ENCODE measurements around the gene SSTR4.

The SSTR4 gene

GRCh38 chr20:23059846-23060245, 24.7 kb downstream of the SSTR4 start:
- no peak for DNase-seq (ENCODE audit: insufficient read length, low spot score)
- FAIRE-seq = no peak
- TF ChIP-seq SPI1 (IDR thresholded peaks at IDR 0.05; ENCODE audit: low read depth, low read length) = no peak
- no peak for TF ChIP-seq POU2F2 (IDR thresholded peaks at IDR 0.05; ENCODE audit: low read depth, low read length)
- no peak for TF ChIP-seq POLR2AphosphoS5 (IDR thresholded peaks at IDR 0.05; ENCODE audit: low read depth, low read length)
- no peak for TF ChIP-seq PAX5 (IDR thresholded peaks at IDR 0.05; ENCODE audit: insufficient read depth, low read length, severe bottlenecking)

DNA sequence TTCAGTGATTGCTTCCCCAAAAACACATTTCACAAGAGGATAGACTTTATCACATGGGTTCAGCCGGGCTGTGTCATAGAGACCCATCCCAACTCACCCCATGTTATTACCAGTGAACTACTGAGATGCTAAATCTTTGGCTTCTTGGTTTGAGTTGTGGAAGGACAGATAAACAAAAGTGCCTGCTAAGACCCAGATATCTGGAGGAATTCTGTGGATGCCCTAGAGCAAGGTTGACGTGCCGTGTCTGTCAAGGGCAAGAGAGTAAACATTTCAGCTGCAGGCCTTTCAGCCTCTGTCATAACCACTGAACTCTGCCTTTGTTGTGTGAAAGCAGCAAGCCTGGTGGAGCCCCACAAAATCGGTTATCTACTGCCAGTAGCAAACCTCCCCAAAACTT, 25.5 kb downstream of the SSTR4 start:
- DNase-seq (ENCODE audit: insufficient read length, low spot score) = no peak
- no peak for TF ChIP-seq TAF1 (IDR thresholded peaks at IDR 0.05; ENCODE audit: low read depth, low read length)
- TF ChIP-seq PAX5 (IDR thresholded peaks at IDR 0.05; ENCODE audit: insufficient read depth, low read length, severe bottlenecking) = no peak
- no peak for TF ChIP-seq POU2F2 (IDR thresholded peaks at IDR 0.05; ENCODE audit: low read depth, low read length)
- TF ChIP-seq POLR2AphosphoS5 (IDR thresholded peaks at IDR 0.05; ENCODE audit: low read depth, low read length) = no peak
- no peak for TF ChIP-seq SPI1 (IDR thresholded peaks at IDR 0.05; ENCODE audit: low read depth, low read length)
- no peak for TF ChIP-seq POLR2A (IDR thresholded peaks at IDR 0.05; ENCODE audit: low read depth, low read length)

GRCh38 chr20:23061262-23061661, 26.1 kb downstream of the SSTR4 start:
- no peak for FAIRE-seq
- no peak for DNase-seq (ENCODE audit: insufficient read length, low spot score)
- TF ChIP-seq TAF1 (IDR thresholded peaks at IDR 0.05; ENCODE audit: low read depth, low read length) (no peak), POLR2A (IDR thresholded peaks at IDR 0.05; ENCODE audit: low read depth, low read length) (no peak), POLR2AphosphoS5 (IDR thresholded peaks at IDR 0.05; ENCODE audit: low read depth, low read length) (no peak), POU2F2 (IDR thresholded peaks at IDR 0.05; ENCODE audit: low read depth, low read length) (no peak), SPI1 (IDR thresholded peaks at IDR 0.05; ENCODE audit: low read depth, low read length) (no peak), PAX5 (IDR thresholded peaks at IDR 0.05; ENCODE audit: insufficient read depth, low read length, severe bottlenecking) (no peak)

More for the DNA sequence above, 25.5 kb downstream of the SSTR4 start:
- FAIRE-seq = no peak

DNA sequence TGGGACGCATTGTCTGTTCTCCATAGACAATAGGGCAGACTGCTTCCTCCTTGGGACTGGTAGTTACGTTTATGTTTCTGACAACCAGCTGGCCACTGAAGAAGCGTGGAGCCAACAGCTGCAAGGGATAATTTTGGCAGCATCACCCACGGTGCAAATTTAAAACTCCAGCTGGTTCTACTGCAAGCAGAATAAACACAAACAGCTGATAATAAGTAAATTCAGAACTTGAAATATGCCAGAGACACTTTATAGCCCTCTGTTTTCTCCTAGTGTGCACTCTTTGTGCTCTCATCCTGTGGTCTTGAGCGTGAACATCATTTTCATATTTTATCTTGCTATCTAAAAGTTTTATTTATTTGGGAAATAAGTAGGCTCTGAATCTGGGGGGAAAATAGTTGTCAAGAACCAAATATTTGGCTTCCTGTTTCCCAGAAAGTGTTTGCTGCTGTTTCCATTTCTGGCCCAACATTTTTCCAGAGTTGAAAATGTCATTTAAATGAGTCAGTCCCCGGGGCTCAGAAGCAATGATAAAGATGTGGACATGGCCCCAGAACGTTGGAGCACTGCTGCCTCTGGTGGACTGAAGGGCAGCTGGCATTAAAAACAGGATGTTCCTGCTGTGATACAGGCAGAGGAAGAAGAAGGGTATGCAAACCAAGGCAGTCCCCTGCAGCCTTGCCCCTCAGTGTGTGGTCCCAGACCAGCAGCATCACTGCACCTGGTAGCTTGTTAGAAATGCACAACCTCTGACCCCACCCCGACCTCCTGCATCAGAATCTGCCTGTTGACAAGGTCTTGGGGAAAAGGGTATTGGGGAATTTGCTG, 26.8 kb downstream of the SSTR4 start:
- FAIRE-seq = no peak

GRCh38 chr20:23062632-23063031, 27.5 kb downstream of the SSTR4 start:
- DNase-seq (ENCODE audit: insufficient read length, low spot score) (no peak), FAIRE-seq (no peak)
- no peak for TF ChIP-seq POU2F2 (IDR thresholded peaks at IDR 0.05; ENCODE audit: low read depth, low read length)
- no peak for TF ChIP-seq TAF1 (IDR thresholded peaks at IDR 0.05; ENCODE audit: low read depth, low read length)
- TF ChIP-seq SPI1 (IDR thresholded peaks at IDR 0.05; ENCODE audit: low read depth, low read length) = no peak
- no peak for TF ChIP-seq POLR2AphosphoS5 (IDR thresholded peaks at IDR 0.05; ENCODE audit: low read depth, low read length)
- no peak for TF ChIP-seq PAX5 (IDR thresholded peaks at IDR 0.05; ENCODE audit: insufficient read depth, low read length, severe bottlenecking)
- TF ChIP-seq POLR2A (IDR thresholded peaks at IDR 0.05; ENCODE audit: low read depth, low read length) = no peak

More for the DNA sequence above, 26.8 kb downstream of the SSTR4 start:
- DNase-seq (ENCODE audit: insufficient read length, low spot score) = no peak
- TF ChIP-seq TAF1 (IDR thresholded peaks at IDR 0.05; ENCODE audit: low read depth, low read length) (no peak), POU2F2 (IDR thresholded peaks at IDR 0.05; ENCODE audit: low read depth, low read length) (no peak), POLR2A (IDR thresholded peaks at IDR 0.05; ENCODE audit: low read depth, low read length) (no peak), POLR2AphosphoS5 (IDR thresholded peaks at IDR 0.05; ENCODE audit: low read depth, low read length) (no peak), PAX5 (IDR thresholded peaks at IDR 0.05; ENCODE audit: insufficient read depth, low read length, severe bottlenecking) (no peak), SPI1 (IDR thresholded peaks at IDR 0.05; ENCODE audit: low read depth, low read length) (no peak)

DNA sequence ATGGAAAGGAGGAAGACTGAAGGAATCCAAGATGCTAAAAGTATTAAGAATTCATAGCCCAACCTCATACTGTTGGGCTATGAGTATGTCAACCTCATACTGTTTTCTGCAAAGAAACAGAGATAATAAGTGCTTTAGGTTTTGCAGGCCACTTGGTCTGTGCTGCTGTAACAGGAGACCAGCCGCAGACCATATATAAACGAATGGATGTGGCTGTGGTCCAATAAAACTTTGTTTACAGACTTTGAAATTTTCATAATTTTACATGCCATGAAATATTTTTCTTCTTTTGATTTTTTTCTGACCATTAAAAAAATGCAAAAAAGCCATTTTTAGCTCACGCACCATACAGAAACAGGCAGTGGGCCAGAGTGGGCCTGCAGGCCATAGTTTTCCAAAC, 28.1 kb downstream of the SSTR4 start:
- DNase-seq (ENCODE audit: insufficient read length, low spot score) (no peak), FAIRE-seq (no peak)
- no peak for TF ChIP-seq POU2F2 (IDR thresholded peaks at IDR 0.05; ENCODE audit: low read depth, low read length)
- TF ChIP-seq POLR2AphosphoS5 (IDR thresholded peaks at IDR 0.05; ENCODE audit: low read depth, low read length) = no peak
- no peak for TF ChIP-seq PAX5 (IDR thresholded peaks at IDR 0.05; ENCODE audit: insufficient read depth, low read length, severe bottlenecking)
- TF ChIP-seq POLR2A (IDR thresholded peaks at IDR 0.05; ENCODE audit: low read depth, low read length) = no peak
- TF ChIP-seq TAF1 (IDR thresholded peaks at IDR 0.05; ENCODE audit: low read depth, low read length) = no peak
- TF ChIP-seq SPI1 (IDR thresholded peaks at IDR 0.05; ENCODE audit: low read depth, low read length) = no peak

DNA sequence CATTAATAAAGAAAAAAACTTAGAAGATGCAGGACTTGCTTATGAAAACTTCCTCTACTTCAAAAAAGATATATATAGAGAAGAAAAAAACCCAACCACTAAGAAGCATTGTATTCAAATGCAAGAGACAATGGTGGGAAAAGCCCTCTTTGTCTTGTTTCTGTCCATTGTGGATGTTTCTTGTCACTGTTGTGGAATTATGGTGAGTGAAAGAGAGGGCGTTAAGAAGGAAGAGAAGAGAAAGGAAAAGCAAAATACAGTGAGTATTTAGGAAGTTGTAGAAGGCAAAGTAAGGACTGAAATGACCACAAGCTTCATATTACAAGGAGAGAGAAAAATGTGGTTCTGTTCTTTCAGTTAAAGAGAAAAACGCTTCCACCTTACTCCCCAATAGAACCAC, 28.5 kb downstream of the SSTR4 start:
- DNase-seq (ENCODE audit: insufficient read length, low spot score) (no peak), FAIRE-seq (no peak)
- TF ChIP-seq POU2F2 (IDR thresholded peaks at IDR 0.05; ENCODE audit: low read depth, low read length) (no peak), SPI1 (IDR thresholded peaks at IDR 0.05; ENCODE audit: low read depth, low read length) (no peak), POLR2AphosphoS5 (IDR thresholded peaks at IDR 0.05; ENCODE audit: low read depth, low read length) (no peak), PAX5 (IDR thresholded peaks at IDR 0.05; ENCODE audit: insufficient read depth, low read length, severe bottlenecking) (no peak), TAF1 (IDR thresholded peaks at IDR 0.05; ENCODE audit: low read depth, low read length) (no peak), POLR2A (IDR thresholded peaks at IDR 0.05; ENCODE audit: low read depth, low read length) (no peak)

DNA sequence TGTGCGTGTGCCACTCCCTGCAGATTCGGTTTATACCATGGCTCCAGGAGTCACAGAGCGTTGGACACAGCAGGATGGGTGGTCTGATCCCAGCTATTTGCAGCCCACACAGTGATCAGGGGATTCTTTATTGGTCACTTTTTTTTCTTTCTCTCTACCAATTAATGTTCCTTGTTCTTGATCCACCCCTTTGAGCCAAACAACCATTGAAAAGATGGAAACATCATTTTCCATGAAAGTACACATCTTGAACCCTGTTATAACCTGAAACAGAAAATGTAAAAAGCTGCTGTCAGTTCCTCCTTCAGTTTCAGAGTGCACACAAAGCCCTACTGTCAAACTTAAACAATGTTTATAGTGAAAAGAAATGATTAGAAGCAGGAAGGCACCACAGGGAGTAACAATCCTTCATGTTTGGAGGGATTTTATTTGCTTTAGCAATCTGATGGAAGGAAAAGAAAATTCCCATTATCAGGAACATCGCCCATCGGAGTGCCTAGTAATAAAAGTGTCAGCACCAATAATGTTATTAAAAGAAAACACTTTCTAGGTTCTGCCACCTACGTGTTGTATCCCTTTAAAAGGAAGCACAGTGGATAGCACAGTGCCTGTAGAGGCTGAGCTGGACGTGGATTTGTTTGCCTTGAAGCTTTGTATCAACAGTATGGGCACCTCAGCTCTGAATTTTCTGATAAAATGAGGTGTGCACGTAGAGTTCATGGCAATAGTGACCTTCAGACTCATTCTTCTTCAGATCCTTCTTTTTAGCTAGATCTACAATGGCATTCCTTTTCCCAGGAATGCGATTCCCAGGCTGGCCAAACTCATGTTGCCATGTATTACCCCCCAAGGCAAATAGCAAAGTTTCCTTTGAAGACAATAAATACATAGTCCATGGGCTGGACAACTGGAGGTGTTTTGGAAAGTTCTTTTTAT, 30.4 kb downstream of the SSTR4 start:
- DNase-seq (ENCODE audit: insufficient read length, low spot score) (no peak), FAIRE-seq (no peak)
- TF ChIP-seq SPI1 (IDR thresholded peaks at IDR 0.05; ENCODE audit: low read depth, low read length) = no peak
- no peak for TF ChIP-seq POLR2AphosphoS5 (IDR thresholded peaks at IDR 0.05; ENCODE audit: low read depth, low read length)
- no peak for TF ChIP-seq PAX5 (IDR thresholded peaks at IDR 0.05; ENCODE audit: insufficient read depth, low read length, severe bottlenecking)

DNA sequence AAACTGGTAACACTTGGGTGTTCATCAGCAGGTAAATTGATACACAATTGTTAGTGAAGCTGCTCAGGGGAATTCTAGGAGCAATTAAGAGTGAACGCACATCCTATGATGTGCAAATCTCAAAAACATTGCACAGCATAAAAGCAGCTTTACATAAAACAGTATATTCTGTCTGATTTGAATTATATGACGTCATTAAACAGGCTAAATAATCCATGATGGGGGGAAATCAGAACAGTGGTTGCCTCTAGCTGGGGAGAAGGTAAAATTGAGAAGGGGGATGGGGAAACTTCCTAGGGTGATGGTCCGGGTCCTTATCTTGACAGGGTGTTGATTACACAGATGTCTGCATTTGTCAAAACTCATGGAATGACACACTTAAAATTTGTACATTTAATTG, 31.7 kb downstream of the SSTR4 start:
- TF ChIP-seq POU2F2 (IDR thresholded peaks at IDR 0.05; ENCODE audit: low read depth, low read length) = no peak
- no peak for TF ChIP-seq POLR2AphosphoS5 (IDR thresholded peaks at IDR 0.05; ENCODE audit: low read depth, low read length)
- no peak for TF ChIP-seq TAF1 (IDR thresholded peaks at IDR 0.05; ENCODE audit: low read depth, low read length)
- no peak for TF ChIP-seq PAX5 (IDR thresholded peaks at IDR 0.05; ENCODE audit: insufficient read depth, low read length, severe bottlenecking)
- TF ChIP-seq POLR2A (IDR thresholded peaks at IDR 0.05; ENCODE audit: low read depth, low read length) = no peak
- TF ChIP-seq SPI1 (IDR thresholded peaks at IDR 0.05; ENCODE audit: low read depth, low read length) = no peak
- no peak for FAIRE-seq
- no peak for DNase-seq (ENCODE audit: insufficient read length, low spot score)
